Hematopoietic multipotent progenitor cell treated with erythropoietin and hydrocortisone succinate and interleukin-3 and kit ligand, for 15 days (in vitro differentiated cells): ENCODE results near the gene RAPGEF4.

Experiments used
- DNase-seq: peaks from one replicate; pipeline ENCODE4 v3.0.0-alpha.2; 2015; ENCODE audit warnings: low spot score

Gene RAPGEF4

GRCh38 chr2:173101687-173102086 is 366.0 kb downstream of the RAPGEF4 start:
- DNase-seq, result no peak
